Gastroesophageal sphincter (tissue), 4 donors: ENCODE results near the gene MRGPRX3. TPM values are rescaled to one million over a fixed set of nuclear protein-coding genes. Genes with fewer than 3 reads are reported as not detected.

ENCODE experiments used
- ATAC-seq: fragments of 150-250 bp; one replicate; pipeline ENCODE4 v1.9.1; 2016; ENCODE audit warnings: mild to moderate bottlenecking, moderate library complexity
- H3K27ac ChIP-seq, 4 donors: fragments of 200-600 bp; sonication (generic) in 3 of 4; 1 replicate in 3 of 4; 2 replicates in 1 of 4; pipeline ENCODE4 v1.5.1; 2016 to 2019
- H3K27me3 ChIP-seq: fragments of 200-600 bp; sonication (generic); one replicate; pipeline ENCODE4 v1.5.1; 2019
- H3K36me3 ChIP-seq, 2 donors: fragments of 200-600 bp; sonication (generic); one replicate each; pipeline ENCODE4 v1.5.1; 2019; ENCODE audit warnings: control low read depth in 1 of 2
- H3K4me1 ChIP-seq, 3 donors: fragments of 200-600 bp; sonication (generic); 1 replicate in 2 of 3; 2 replicates in 1 of 3; pipeline ENCODE4 v1.5.1; 2016 to 2019; ENCODE audit warnings: control low read depth in 2 of 3
- H3K4me3 ChIP-seq, 2 donors: fragments of 200-600 bp; sonication (generic); one replicate each; pipeline ENCODE4 v1.5.1; 2019; ENCODE audit warnings: mild to moderate bottlenecking in 1 of 2, moderate library complexity in 1 of 2
- H3K9me3 ChIP-seq, 3 donors: fragments of 200-600 bp; sonication (generic); one replicate each; pipeline ENCODE4 v1.5.1; 2017 to 2019; ENCODE audit warnings: control low read depth in 2 of 3
- CTCF ChIP-seq, 4 experiments: fragments of 200-600 bp in 2 of 4; fragments of 450-650 bp in 2 of 4; sonication (generic) in 1 of 4; IDR thresholded peaks; one replicate each; pipeline ENCODE4 v1.5.1; 2017 to 2019; ENCODE audit warnings: antibody characterized with exemption in 4 of 4, mild to moderate bottlenecking in 2 of 4, moderate library complexity in 2 of 4
- EP300 ChIP-seq: sonication (generic); formaldehyde crosslinking; IDR thresholded peaks from one replicate; pipeline ENCODE4 v1.6.1; 2017; ENCODE audit warnings: antibody characterized with exemption, mild to moderate bottlenecking
- POLR2A ChIP-seq, 2 donors: fragments of 450-650 bp; IDR thresholded peaks; one replicate each; pipeline ENCODE4 v1.6.1; 2017; ENCODE audit warnings: antibody characterized with exemption in 2 of 2, mild to moderate bottlenecking in 2 of 2, moderate library complexity in 1 of 2
- POLR2AphosphoS5 ChIP-seq: sonication (generic); formaldehyde crosslinking; IDR thresholded peaks from one replicate; pipeline ENCODE4 v1.6.1; 2017; ENCODE audit warnings: antibody characterized with exemption
- WGBS, 2 donors: methylation state at CpG; one replicate each; pipeline ENCODE4 v1.1.5; 2018; ENCODE audit warnings: low coverage in 1 of 2; 5-methylcytosine and 5-hydroxymethylcytosine counted together
- total RNA-seq, 4 donors: library from RNA; depleted of rRNA; stranded (reverse); fragments of >200 nt; gene quantifications; one replicate each; pipeline ENCODE4 v1.1.0, GENCODE V29; 2016

MRGPRX3 gene
- total RNA-seq, 4 donors from 2014 or later, result 0.31 TPM; not detected in 3

- Histone ChIP-seq H3K4me1 (no peaks in the 10 kb centered on the region), H3K36me3 (no peaks in the 10 kb centered on the region), H3K27me3 (peaks cover 4% of the 10 kb centered on the region), H3K27ac (no peak overlapping the region), H3K4me3 (no peak overlapping the region), H3K9me3 (no peaks in the 10 kb centered on the region)
- 80 to 92% methylated on average over 2 to 26 of the region's 29 CpGs for WGBS, 2 donors
- ATAC-seq, result no peak
- TF ChIP-seq CTCF (IDR thresholded peaks at IDR 0.05), result no peak
- no peak for TF ChIP-seq POLR2AphosphoS5
- no peak for TF ChIP-seq EP300
- TF ChIP-seq POLR2A (IDR thresholded peaks at IDR 0.05), result no peak
Measured at GRCh38 chr11:18137186-18137800, 4.9 kb downstream of the MRGPRX3 start.

- WGBS, 2 donors, result 89 to 100% methylated on average over 2 of the region's 2 CpGs
- no peak for TF ChIP-seq POLR2AphosphoS5
- no peak for TF ChIP-seq EP300
- no peak for TF ChIP-seq POLR2A (IDR thresholded peaks at IDR 0.05)
- no peak for TF ChIP-seq CTCF (IDR thresholded peaks at IDR 0.05)
- ATAC-seq, result no peak
Measured at GRCh38 chr11:18140145-18140544, 7.8 kb downstream of the MRGPRX3 start.

GRCh38 chr11:18144243-18144642, 11.9 kb downstream of the MRGPRX3 start:
- H3K4me1 ChIP-seq, result no peaks in the 10 kb centered on the region
- ATAC-seq, result no peak
- peaks cover 20% of the 10 kb centered on the region for H3K27me3 ChIP-seq
- TF ChIP-seq POLR2A (IDR thresholded peaks at IDR 0.05) (no peak), POLR2AphosphoS5 (no peak), CTCF (IDR thresholded peaks at IDR 0.05) (no peak), EP300 (no peak)
- H3K36me3 ChIP-seq, result no peaks in the 10 kb centered on the region
- H3K9me3 ChIP-seq, result no peaks in the 10 kb centered on the region
- 54 to 61% methylated on average over 3 to 5 of the region's 5 CpGs for WGBS, 2 donors
- H3K27ac ChIP-seq, result no peak overlapping the region
- H3K4me3 ChIP-seq, result no peak overlapping the region

More at GRCh38 chr11:18140145-18140544, 7.8 kb downstream of the MRGPRX3 start:
- Histone ChIP-seq H3K27ac (no peak overlapping the region), H3K36me3 (no peaks in the 10 kb centered on the region), H3K4me3 (no peak overlapping the region), H3K9me3 (no peaks in the 10 kb centered on the region), H3K27me3 (peaks cover 9% of the 10 kb centered on the region), H3K4me1 (no peaks in the 10 kb centered on the region)

- no peak for TF ChIP-seq POLR2A (IDR thresholded peaks at IDR 0.05)
- TF ChIP-seq CTCF (IDR thresholded peaks at IDR 0.05), result no peak
- TF ChIP-seq EP300, result no peak
- TF ChIP-seq POLR2AphosphoS5, result no peak
- 59 to 77% methylated on average over 1 to 2 of the region's 2 CpGs for WGBS, 2 donors
- no peaks in the 10 kb centered on the region for H3K4me1 ChIP-seq
Measured at GRCh38 chr11:18145025-18145424, 12.7 kb downstream of the MRGPRX3 start.

GRCh38 chr11:18145837-18146236, 13.5 kb downstream of the MRGPRX3 start:
- Histone ChIP-seq H3K36me3 (no peaks in the 10 kb centered on the region), H3K4me3 (no peak overlapping the region), H3K9me3 (no peaks in the 10 kb centered on the region), H3K27me3 (peaks cover 20% of the 10 kb centered on the region), H3K27ac (no peak overlapping the region), H3K4me1 (no peaks in the 10 kb centered on the region)
- ATAC-seq, result no peak
- TF ChIP-seq POLR2AphosphoS5, result no peak
- TF ChIP-seq CTCF (IDR thresholded peaks at IDR 0.05), result no peak
- TF ChIP-seq EP300, result no peak
- no peak for TF ChIP-seq POLR2A (IDR thresholded peaks at IDR 0.05)
- 40 to 47% methylated on average over 3 of the region's 3 CpGs for WGBS, 2 donors

More at GRCh38 chr11:18145025-18145424, 12.7 kb downstream of the MRGPRX3 start:
- no peaks in the 10 kb centered on the region for H3K9me3 ChIP-seq
- no peak for ATAC-seq
- peaks cover 20% of the 10 kb centered on the region for H3K27me3 ChIP-seq
- H3K27ac ChIP-seq, result no peak overlapping the region
- no peaks in the 10 kb centered on the region for H3K36me3 ChIP-seq
- H3K4me3 ChIP-seq, result no peak overlapping the region
